ENCODE data around the gene PSMA3. TPM values are rescaled to one million over a fixed set of nuclear protein-coding genes. Genes with fewer than 3 reads are reported as not detected.

PSMA3 gene
- total RNA-seq, 2 donors from 2014 or later, result 279 to 291 TPM

GRCh38 chr14:58199726-58200479 lies 44.7 kb upstream of the PSMA3 start, which contains the start of gene ACTR10:
ACTR10 (plus strand) TSS chr14:58200149; CDS start chr14:58200218, 69 bp downstream.
- Histone ChIP-seq H3K9ac (ENCODE audit: extremely low read depth, low read length, poor library complexity, severe bottlenecking) (peak within 1 kb of the TSS; percentile 72), H3K9me3 (ENCODE audit: control insufficient read depth, low read length) (no peaks in the 10 kb centered on the region), H3K4me3 (ENCODE audit: low read length) (peak within 1 kb of the TSS; percentile 93), H3K27me3 (ENCODE audit: control insufficient read depth, insufficient read depth, low read length, poor library complexity, severe bottlenecking) (peaks cover 6% of the 10 kb centered on the region), H3K27ac (ENCODE audit: low read depth, low read length) (peak within 1 kb of the TSS; percentile 98), H3K36me3 (ENCODE audit: control insufficient read depth, insufficient read depth, low read length) (peaks cover 14% of the 10 kb centered on the region), H3K4me1 (ENCODE audit: control insufficient read depth, insufficient read depth, low read length) (no peaks in the 10 kb centered on the region)
- Mint-ChIP-seq H3K4me3 (peak within 1 kb of the TSS; percentile 93), H3K27me3 (ENCODE audit: insufficient read depth) (peaks cover 6% of the 10 kb centered on the region), H3K36me3 (ENCODE audit: low read depth) (peaks cover 8% of the 10 kb centered on the region), H3K27ac (peak within 1 kb of the TSS; percentile 92), H3K4me1 (peaks cover 4% of the 10 kb centered on the region), H3K9me3 (no peaks in the 10 kb centered on the region)
- DNase-seq, result peak; percentile 91
- TF ChIP-seq CTCF (conservative IDR thresholded peaks at IDR 0.05), result no peak
- 0% methylated on average over 22 to 78 of the region's 78 CpGs for WGBS, 2 experiments (ENCODE audit: insufficient coverage in 1 of 2, insufficient read length in 1 of 2)

- Histone ChIP-seq H3K9ac (ENCODE audit: extremely low read depth, low read length, poor library complexity, severe bottlenecking) (peak overlapping the region; percentile 72), H3K4me3 (ENCODE audit: low read length) (peak overlapping the region; percentile 91), H3K27me3 (ENCODE audit: control insufficient read depth, insufficient read depth, low read length, poor library complexity, severe bottlenecking) (peaks cover 6% of the 10 kb centered on the region), H3K9me3 (ENCODE audit: control insufficient read depth, low read length) (no peaks in the 10 kb centered on the region), H3K27ac (ENCODE audit: low read depth, low read length) (peak overlapping the region; percentile 98), H3K36me3 (ENCODE audit: control insufficient read depth, insufficient read depth, low read length) (peaks cover 14% of the 10 kb centered on the region), H3K4me1 (ENCODE audit: control insufficient read depth, insufficient read depth, low read length) (no peaks in the 10 kb centered on the region)
- Mint-ChIP-seq H3K27me3 (ENCODE audit: insufficient read depth) (peaks cover 6% of the 10 kb centered on the region), H3K4me3 (peak overlapping the region; percentile 93), H3K36me3 (ENCODE audit: low read depth) (peaks cover 8% of the 10 kb centered on the region), H3K4me1 (peaks cover 4% of the 10 kb centered on the region), H3K9me3 (no peaks in the 10 kb centered on the region), H3K27ac (peak overlapping the region; percentile 92)
- WGBS, 2 experiments (ENCODE audit: insufficient coverage in 1 of 2, insufficient read length in 1 of 2), result 2 to 4% methylated on average over 5 to 11 of the region's 11 CpGs
- DNase-seq, result no peak
- no peak for TF ChIP-seq CTCF (conservative IDR thresholded peaks at IDR 0.05)
These were observed 44.2 kb upstream of the PSMA3 start for GRCh38 chr14:58200480-58200841.

- Mint-ChIP-seq H3K27me3 (ENCODE audit: insufficient read depth) (peaks cover 4% of the 10 kb centered on the region), H3K27ac (peak overlapping the region; percentile 92), H3K4me3 (peak overlapping the region; percentile 93), H3K9me3 (no peaks in the 10 kb centered on the region), H3K36me3 (ENCODE audit: low read depth) (peaks cover 8% of the 10 kb centered on the region), H3K4me1 (peaks cover 4% of the 10 kb centered on the region)
- 29 to 60% methylated on average over 2 of the region's 2 CpGs for WGBS, 2 experiments (ENCODE audit: insufficient coverage in 1 of 2, insufficient read length in 1 of 2)
- Histone ChIP-seq H3K27me3 (ENCODE audit: control insufficient read depth, insufficient read depth, low read length, poor library complexity, severe bottlenecking) (peaks cover 6% of the 10 kb centered on the region), H3K9ac (ENCODE audit: extremely low read depth, low read length, poor library complexity, severe bottlenecking) (peak overlapping the region; percentile 72), H3K4me1 (ENCODE audit: control insufficient read depth, insufficient read depth, low read length) (no peaks in the 10 kb centered on the region), H3K4me3 (ENCODE audit: low read length) (peak overlapping the region; percentile 91), H3K27ac (ENCODE audit: low read depth, low read length) (no peak overlapping the region), H3K9me3 (ENCODE audit: control insufficient read depth, low read length) (no peaks in the 10 kb centered on the region), H3K36me3 (ENCODE audit: control insufficient read depth, insufficient read depth, low read length) (peaks cover 14% of the 10 kb centered on the region)
- DNase-seq, result no peak
- TF ChIP-seq CTCF (conservative IDR thresholded peaks at IDR 0.05), result no peak
These were observed 43.8 kb upstream of the PSMA3 start for GRCh38 chr14:58200846-58201245.
